Measurements from ENCODE around the gene KDM2A.

KDM2A gene

GRCh38 chr11:67278939-67279588 is 160.0 kb downstream of the KDM2A start:
- TF ChIP-seq CTCF (IDR thresholded peaks at IDR 0.05; ENCODE audit: borderline replicate concordance, control extremely low read depth, extremely low read depth, insufficient read depth, missing control alignments), result no peak
- in situ Hi-C loops (cut with MboI; ENCODE audit: low sequenced_read_pairs, unreplicated experiment), result no loop called here
- no peak for DNase-seq (ENCODE audit: low spot score)

- in situ Hi-C loops (cut with MboI; ENCODE audit: low sequenced_read_pairs, unreplicated experiment), result no loop called here
- no peak for TF ChIP-seq CTCF (IDR thresholded peaks at IDR 0.05; ENCODE audit: borderline replicate concordance, control extremely low read depth, extremely low read depth, insufficient read depth, missing control alignments)
- no peak for DNase-seq (ENCODE audit: low spot score)
These were observed 160.7 kb downstream of the KDM2A start for GRCh38 chr11:67279589-67280340.

GRCh38 chr11:67280341-67280787 is 161.3 kb downstream of the KDM2A start:
- no peak for DNase-seq (ENCODE audit: low spot score)

GRCh38 chr11:67280788-67281551 is 161.9 kb downstream of the KDM2A start:
- in situ Hi-C loops (cut with MboI; ENCODE audit: low sequenced_read_pairs, unreplicated experiment), result no loop called here
- no peak for TF ChIP-seq CTCF (IDR thresholded peaks at IDR 0.05; ENCODE audit: borderline replicate concordance, control extremely low read depth, extremely low read depth, insufficient read depth, missing control alignments)
- DNase-seq (ENCODE audit: low spot score), result no peak

More at GRCh38 chr11:67280341-67280787, 161.3 kb downstream of the KDM2A start:
- in situ Hi-C loops (cut with MboI; ENCODE audit: low sequenced_read_pairs, unreplicated experiment), result no loop called here
- no peak for TF ChIP-seq CTCF (IDR thresholded peaks at IDR 0.05; ENCODE audit: borderline replicate concordance, control extremely low read depth, extremely low read depth, insufficient read depth, missing control alignments)

GRCh38 chr11:67281552-67282150 is 162.6 kb downstream of the KDM2A start:
- no peak for TF ChIP-seq CTCF (IDR thresholded peaks at IDR 0.05; ENCODE audit: borderline replicate concordance, control extremely low read depth, extremely low read depth, insufficient read depth, missing control alignments)
- DNase-seq (ENCODE audit: low spot score), result no peak
- in situ Hi-C loops (cut with MboI; ENCODE audit: low sequenced_read_pairs, unreplicated experiment), result no loop called here
